ENCODE results near the gene GRIK5. TPM values are rescaled to one million over a fixed set of nuclear protein-coding genes. Genes with fewer than 3 reads are reported as not detected.

The GRIK5 gene
- total and polyA plus RNA-seq, 2 of the 8 experiments (the other 6 are each of a cell fraction or from before 2014, with no cell fraction given), result 17.8 to 42.9 TPM

DNA sequence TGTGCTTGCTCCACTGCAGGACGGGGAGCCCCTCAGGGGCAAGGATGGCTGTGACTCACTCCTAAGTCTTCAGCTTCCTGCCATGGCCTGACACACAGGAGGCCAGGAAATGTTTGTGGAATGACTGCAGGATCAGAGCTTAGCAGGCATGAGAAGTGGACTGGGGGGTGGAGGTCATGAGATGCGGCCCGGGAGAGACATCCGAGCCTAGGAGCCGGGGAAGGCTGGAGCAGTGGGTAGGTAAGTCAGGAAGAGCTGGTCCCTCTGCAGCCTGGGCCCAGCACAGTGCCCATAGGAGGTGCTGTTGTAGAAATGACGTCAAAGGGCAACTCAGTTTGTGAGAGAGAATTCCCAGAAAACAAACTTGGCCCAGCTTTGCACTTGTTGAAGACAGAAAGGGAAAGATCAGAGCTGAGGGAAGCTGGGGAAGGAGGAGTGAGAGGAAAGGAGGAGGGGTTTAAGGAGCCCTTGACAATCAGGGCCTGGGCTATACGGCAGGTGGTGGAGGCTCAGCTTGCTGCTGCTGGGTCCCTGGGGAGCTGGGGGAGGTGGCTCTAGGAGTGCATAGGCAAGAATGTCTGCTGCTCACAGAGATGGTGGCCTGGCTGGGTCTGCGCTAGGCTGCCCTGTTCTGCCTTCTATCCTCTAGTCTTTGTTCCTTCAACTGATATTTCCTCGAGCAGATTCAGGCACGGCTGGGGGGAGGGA lies 43.8 kb upstream of the GRIK5 start (continued):
- TF ChIP-seq CTCF (IDR thresholded peaks at IDR 0.05; ENCODE audit: control extremely low read depth in 1 of 3, insufficient read depth in 1 of 3, low read depth in 1 of 3, low read length in 3 of 3) (peak; percentile 26 to 64 (median 62); a peak in 3 of 4 replicates), GABPA (IDR thresholded peaks at IDR 0.05; ENCODE audit: borderline replicate concordance, insufficient read depth, low read length) (peak; percentile 51; the same call in 1 of the 2 replicates), KDM5A (IDR thresholded peaks at IDR 0.05; ENCODE audit: low read length) (no peak), SUZ12 (IDR thresholded peaks at IDR 0.05; ENCODE audit: low read length) (no peak), RXRA (IDR thresholded peaks at IDR 0.05; ENCODE audit: insufficient read depth, low read depth, low read length) (no peak), JUND (IDR thresholded peaks at IDR 0.05; ENCODE audit: low read length) (0 out of 2 replicates have a peak, but pooled peaks have one; percentile 33), YY1 (IDR thresholded peaks at IDR 0.05; ENCODE audit: low read depth, low read length) (no peak), CREB1 (IDR thresholded peaks at IDR 0.05) (peak; percentile 87), BCL11A (IDR thresholded peaks at IDR 0.05; ENCODE audit: low read depth in 2 of 2, low read length in 2 of 2) (no peak)
- TF ChIP-seq, protein P1, sequence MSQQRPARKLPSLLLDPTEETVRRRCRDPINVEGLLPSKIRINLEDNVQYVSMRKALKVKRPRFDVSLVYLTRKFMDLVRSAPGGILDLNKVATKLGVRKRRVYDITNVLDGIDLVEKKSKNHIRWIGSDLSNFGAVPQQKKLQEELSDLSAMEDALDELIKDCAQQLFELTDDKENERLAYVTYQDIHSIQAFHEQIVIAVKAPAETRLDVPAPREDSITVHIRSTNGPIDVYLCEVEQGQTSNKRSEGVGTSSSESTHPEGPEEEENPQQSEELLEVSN (IDR thresholded peaks at IDR 0.05), result no peak
